Measurements from ENCODE around the gene NME7.

The NME7 gene

GRCh38 chr1:169087876-169088275, 279.7 kb downstream of the NME7 start:
- Histone ChIP-seq H3K9me3 (ENCODE audit: control insufficient read depth, low read length) (no peaks in the 10 kb centered on the region), H3K9ac (ENCODE audit: low read length) (no peak overlapping the region)
- DNase-seq (ENCODE audit: low read depth) = no peak

DNA sequence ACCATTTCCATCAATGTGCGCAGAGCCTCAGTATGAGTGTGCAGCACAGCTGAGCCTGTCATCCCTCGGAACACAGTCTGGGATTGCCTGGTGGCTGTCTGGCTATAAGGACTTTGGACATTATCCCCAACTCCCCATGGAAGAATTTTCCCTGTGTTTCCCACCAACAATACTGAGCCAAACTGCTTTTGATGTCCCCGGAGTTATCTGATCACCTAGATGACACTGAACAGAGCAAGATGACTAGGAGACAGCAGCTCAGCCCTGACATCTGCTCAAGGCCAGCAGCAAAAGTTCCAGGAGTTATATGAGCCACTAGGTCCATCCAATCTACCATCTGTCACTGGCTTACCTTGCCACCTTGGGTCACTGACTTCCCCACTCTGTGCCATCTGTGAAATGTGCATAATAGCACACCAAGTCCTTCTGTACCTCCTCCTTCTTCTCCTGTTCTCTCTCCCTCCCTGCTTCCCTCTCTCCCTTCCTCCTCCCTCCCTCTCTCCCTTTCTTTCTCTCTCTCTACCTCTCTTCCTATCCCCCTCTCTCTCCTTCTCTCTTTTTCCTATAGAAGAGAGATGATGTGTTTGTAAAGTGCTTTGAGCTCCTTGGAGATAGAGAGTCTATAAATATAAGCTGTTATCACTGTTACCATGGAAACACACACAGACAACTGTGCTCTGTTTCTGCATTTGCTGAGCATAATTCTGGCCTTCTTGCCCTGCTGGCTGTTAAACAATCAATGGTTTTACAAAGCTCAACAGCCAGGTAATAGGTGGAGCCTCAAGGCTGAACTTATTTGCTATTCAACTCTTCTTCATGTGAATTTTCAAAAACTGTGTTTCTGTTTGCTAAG, 280.8 kb downstream of the NME7 start:
- H3K4me1 ChIP-seq (ENCODE audit: control insufficient read depth, insufficient read depth, low read length) = no peaks in the 10 kb centered on the region

More at GRCh38 chr1:169087876-169088275, 279.7 kb downstream of the NME7 start:
- Histone ChIP-seq H3K4me1 (ENCODE audit: control insufficient read depth, insufficient read depth, low read length) (no peaks in the 10 kb centered on the region), H3K27me3 (replicated peaks; ENCODE audit: control insufficient read depth, insufficient read depth, low read length) (no peaks in the 10 kb centered on the region), H3K36me3 (ENCODE audit: control insufficient read depth, insufficient read depth, low read length, severe bottlenecking) (no peaks in the 10 kb centered on the region), H3K4me3 (ENCODE audit: low read length) (no peak overlapping the region)

DNA sequence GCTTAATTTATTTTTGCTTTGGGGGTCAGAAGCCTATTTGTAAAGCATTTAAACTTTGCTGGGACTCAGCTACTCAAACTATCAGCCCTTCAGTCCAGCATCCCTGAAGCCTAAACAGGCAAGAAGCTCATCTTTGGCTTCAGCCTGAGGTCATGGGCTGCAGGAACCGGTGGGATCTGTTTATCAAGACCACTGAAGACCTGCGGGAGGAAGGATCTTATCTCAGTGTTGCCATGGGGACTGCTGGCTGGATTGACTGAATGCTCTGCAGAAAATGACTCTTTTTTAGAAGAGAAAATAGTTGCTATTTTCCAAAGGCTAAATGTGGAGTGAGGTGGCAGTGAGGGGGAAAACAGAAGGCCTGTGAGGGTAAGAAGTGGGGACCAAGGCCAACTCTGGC, 281.7 kb downstream of the NME7 start:
- H3K9me3 ChIP-seq (ENCODE audit: control insufficient read depth, low read length) = no peaks in the 10 kb centered on the region
- H3K27me3 ChIP-seq (replicated peaks; ENCODE audit: control insufficient read depth, insufficient read depth, low read length) = no peaks in the 10 kb centered on the region
- H3K36me3 ChIP-seq (ENCODE audit: control insufficient read depth, insufficient read depth, low read length, severe bottlenecking) = no peaks in the 10 kb centered on the region
- H3K4me3 ChIP-seq (ENCODE audit: low read length) = no peak overlapping the region
- no peak for DNase-seq (ENCODE audit: low read depth)
- no peaks in the 10 kb centered on the region for H3K4me1 ChIP-seq (ENCODE audit: control insufficient read depth, insufficient read depth, low read length)
- H3K9ac ChIP-seq (ENCODE audit: low read length) = no peak overlapping the region

More for the DNA sequence above, 280.8 kb downstream of the NME7 start:
- Histone ChIP-seq H3K27me3 (replicated peaks; ENCODE audit: control insufficient read depth, insufficient read depth, low read length) (no peaks in the 10 kb centered on the region), H3K9ac (ENCODE audit: low read length) (no peak overlapping the region), H3K36me3 (ENCODE audit: control insufficient read depth, insufficient read depth, low read length, severe bottlenecking) (no peaks in the 10 kb centered on the region), H3K9me3 (ENCODE audit: control insufficient read depth, low read length) (no peaks in the 10 kb centered on the region), H3K4me3 (ENCODE audit: low read length) (no peak overlapping the region)
- no peak for DNase-seq (ENCODE audit: low read depth)

Measured in adipocyte (in vitro differentiated cells).